ENCODE data around the gene CDC42EP3. TPM values are rescaled to one million over a fixed set of nuclear protein-coding genes. Genes with fewer than 3 reads are reported as not detected.

The CDC42EP3 gene
- total RNA-seq, 4 donors from 2014 or later = 8.1 to 24.7 (median 18.8) TPM

DNA sequence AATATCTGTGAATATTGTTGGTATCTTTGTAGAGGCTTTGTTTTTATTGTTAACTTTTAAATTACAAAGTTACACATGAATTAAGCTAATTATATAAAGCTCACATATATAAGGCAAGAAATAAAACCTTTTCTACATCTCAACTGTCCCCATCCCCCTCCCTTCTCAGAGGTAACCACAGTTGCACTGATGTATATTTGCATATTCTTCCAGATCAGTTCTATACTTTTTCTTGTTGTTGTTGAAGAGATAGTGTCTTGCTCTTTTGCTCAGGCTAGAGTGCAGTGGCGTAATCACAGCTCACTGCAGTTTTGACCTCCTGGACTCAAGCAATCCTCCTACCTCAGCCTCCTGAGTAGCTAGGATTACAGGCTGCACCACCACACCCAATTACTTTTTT lies 36.0 kb upstream of the CDC42EP3 start:
- Histone ChIP-seq H3K36me3 (no peaks in the 10 kb centered on the region), H3K27me3 (no peaks in the 10 kb centered on the region), H3K4me1 (no peaks in the 10 kb centered on the region), H3K4me3 (replicated peaks in 1 of 3) (no peak overlapping the region), H3K9me3 (no peaks in the 10 kb centered on the region), H3K27ac (no peak overlapping the region)
- no peak for DNase-seq
- intact Hi-C loops (cut with DNase I) = no loop called here
- WGBS, 2 donors = 97 to 100% methylated on average over 1 of the region's 1 CpG
- TF ChIP-seq, protein P1, sequence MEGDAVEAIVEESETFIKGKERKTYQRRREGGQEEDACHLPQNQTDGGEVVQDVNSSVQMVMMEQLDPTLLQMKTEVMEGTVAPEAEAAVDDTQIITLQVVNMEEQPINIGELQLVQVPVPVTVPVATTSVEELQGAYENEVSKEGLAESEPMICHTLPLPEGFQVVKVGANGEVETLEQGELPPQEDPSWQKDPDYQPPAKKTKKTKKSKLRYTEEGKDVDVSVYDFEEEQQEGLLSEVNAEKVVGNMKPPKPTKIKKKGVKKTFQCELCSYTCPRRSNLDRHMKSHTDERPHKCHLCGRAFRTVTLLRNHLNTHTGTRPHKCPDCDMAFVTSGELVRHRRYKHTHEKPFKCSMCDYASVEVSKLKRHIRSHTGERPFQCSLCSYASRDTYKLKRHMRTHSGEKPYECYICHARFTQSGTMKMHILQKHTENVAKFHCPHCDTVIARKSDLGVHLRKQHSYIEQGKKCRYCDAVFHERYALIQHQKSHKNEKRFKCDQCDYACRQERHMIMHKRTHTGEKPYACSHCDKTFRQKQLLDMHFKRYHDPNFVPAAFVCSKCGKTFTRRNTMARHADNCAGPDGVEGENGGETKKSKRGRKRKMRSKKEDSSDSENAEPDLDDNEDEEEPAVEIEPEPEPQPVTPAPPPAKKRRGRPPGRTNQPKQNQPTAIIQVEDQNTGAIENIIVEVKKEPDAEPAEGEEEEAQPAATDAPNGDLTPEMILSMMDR (IDR thresholded peaks at IDR 0.05) = no peak
- TF ChIP-seq POLR2A (IDR thresholded peaks at IDR 0.05) = no peak

DNA sequence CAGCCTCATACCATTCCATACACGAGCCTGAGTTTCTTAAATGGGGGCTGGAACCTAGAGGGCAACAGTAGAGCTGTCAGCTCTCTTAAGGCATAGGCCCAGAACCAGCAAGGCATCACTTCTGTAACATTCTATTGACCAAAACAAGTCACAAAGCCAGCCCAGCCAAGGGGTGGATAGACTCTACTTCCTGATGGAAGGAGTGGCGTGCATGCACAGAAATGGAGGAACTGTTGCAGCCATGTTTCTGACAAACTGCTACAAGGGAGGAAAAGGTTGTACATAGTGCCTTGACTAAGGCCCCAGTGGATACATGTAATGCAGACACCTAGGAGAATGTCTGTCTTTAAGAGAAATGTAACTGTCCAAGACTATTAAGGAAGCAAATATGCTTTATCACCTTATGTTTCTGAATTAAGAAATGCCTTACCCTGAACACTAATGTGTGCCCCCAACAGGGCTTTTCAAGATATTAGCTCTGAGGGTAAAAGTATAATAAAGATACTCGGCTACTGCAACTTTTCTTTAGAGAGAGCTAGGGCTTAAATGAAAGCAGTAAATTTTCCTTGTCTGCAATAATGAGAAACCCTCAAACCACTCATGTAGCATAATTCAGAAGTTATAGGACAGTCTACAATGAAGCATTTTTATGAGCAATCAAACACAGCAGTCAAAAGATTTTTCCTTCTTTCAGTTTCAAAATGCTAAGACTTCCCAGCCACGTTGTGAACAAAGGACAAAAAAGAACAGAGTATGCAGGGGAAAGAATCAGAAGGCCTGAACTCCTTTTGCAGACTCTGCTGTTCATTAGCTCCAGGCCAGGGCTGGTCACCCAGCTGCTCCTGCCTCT lies 35.1 kb upstream of the CDC42EP3 start:
- H3K4me3 ChIP-seq (replicated peaks in 1 of 3) = no peak overlapping the region
- H3K9me3 ChIP-seq = no peaks in the 10 kb centered on the region
- H3K4me1 ChIP-seq = no peaks in the 10 kb centered on the region
- no peak overlapping the region for H3K27ac ChIP-seq
- WGBS, 2 donors = 77 to 78% methylated on average over 3 to 4 of the region's 4 CpGs
- intact Hi-C loops (cut with DNase I) = no loop called here
- DNase-seq = no peak
- H3K36me3 ChIP-seq = no peaks in the 10 kb centered on the region
- TF ChIP-seq, protein P1 (IDR thresholded peaks at IDR 0.05) = no peak
- H3K27me3 ChIP-seq = no peaks in the 10 kb centered on the region

DNA sequence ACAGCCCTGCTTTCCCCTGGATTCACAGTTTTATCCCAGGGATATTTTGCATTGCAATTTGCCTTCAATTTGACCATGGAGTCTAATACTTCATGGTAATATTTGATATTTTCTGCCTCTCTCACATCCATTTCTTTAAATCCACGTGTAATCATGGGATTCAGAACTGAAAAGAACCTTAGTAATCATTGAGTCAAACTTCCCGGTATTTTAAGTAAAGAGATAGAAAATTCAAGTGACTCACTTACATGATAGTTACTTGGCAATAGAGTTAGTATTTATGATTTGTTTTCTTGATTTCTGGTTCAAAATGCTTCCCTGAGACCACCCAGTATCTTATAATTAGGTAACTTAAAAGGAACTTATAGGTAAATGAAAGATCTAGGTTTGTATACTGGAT lies 33.7 kb upstream of the CDC42EP3 start:
- Histone ChIP-seq H3K36me3 (no peaks in the 10 kb centered on the region), H3K4me3 (replicated peaks in 1 of 3) (no peak overlapping the region), H3K27me3 (no peaks in the 10 kb centered on the region), H3K27ac (no peak overlapping the region), H3K9me3 (no peaks in the 10 kb centered on the region), H3K4me1 (no peaks in the 10 kb centered on the region)
- TF ChIP-seq POLR2A (IDR thresholded peaks at IDR 0.05) = no peak
- TF ChIP-seq, protein P1 (IDR thresholded peaks at IDR 0.05) = no peak
- DNase-seq = no peak
- WGBS, 2 donors = 86 to 93% methylated on average over 2 of the region's 2 CpGs
- intact Hi-C loops (cut with DNase I) = no loop called here

DNA sequence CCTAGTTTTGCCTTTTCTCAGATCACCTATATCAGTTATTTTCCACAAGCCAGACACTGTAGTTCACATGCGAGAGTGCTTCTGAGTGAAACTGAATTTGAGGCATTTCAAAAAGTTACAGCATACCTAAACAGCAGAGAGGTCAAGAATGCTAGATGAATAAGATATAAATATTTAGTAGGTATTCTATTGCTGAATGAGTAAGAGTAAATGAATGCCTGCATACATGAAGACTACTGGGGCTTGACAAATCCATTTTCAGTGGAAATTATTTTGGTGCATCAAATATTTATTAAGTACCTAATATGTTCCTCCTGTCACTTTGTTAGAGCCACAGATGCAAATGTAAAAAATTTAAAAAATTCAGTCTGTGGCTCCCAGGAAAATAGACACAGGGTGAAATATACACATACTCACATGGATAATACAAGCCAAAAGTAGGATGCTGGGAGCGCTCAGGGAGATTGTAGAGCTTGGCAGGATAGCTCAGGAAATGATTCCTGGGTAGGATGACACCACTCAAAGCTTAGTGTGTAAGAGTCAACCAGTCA lies 27.6 kb upstream of the CDC42EP3 start:
- Histone ChIP-seq H3K9me3 (no peaks in the 10 kb centered on the region), H3K36me3 (no peaks in the 10 kb centered on the region), H3K4me1 (no peaks in the 10 kb centered on the region), H3K27me3 (no peaks in the 10 kb centered on the region), H3K27ac (no peak overlapping the region), H3K4me3 (replicated peaks in 1 of 3) (no peak overlapping the region)
- TF ChIP-seq, protein P1 (IDR thresholded peaks at IDR 0.05) = no peak
- TF ChIP-seq POLR2A (IDR thresholded peaks at IDR 0.05) = no peak
- WGBS, 2 donors = 93 to 99% methylated on average over 2 of the region's 2 CpGs
- intact Hi-C loops (cut with DNase I) = no loop called here
- DNase-seq = no peak

DNA sequence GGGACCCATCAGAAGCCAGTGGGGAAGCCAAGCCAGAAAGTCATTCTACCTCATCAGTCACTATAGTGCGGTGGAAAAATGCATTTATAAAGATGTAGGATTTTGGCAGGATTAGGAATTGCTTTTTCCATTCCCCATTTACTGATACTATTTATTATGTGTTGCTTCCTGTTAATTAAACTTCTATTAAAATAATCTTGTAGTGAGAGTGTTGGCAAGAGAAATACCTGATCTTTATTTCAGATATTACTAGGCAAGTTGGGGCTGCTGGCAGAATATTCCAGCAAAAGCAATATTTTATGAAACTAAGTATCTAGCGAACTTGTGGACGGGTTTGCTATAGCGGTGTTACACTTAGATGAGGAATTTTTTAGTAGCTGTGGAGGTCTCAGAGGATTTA lies 23.9 kb upstream of the CDC42EP3 start:
- DNase-seq = no peak
- 88 to 90% methylated on average over 4 of the region's 4 CpGs for WGBS, 2 donors
- Histone ChIP-seq H3K27ac (no peak overlapping the region), H3K4me3 (replicated peaks in 1 of 3) (no peak overlapping the region), H3K27me3 (no peaks in the 10 kb centered on the region), H3K36me3 (no peaks in the 10 kb centered on the region), H3K9me3 (no peaks in the 10 kb centered on the region), H3K4me1 (no peaks in the 10 kb centered on the region)
- TF ChIP-seq, protein P1 (IDR thresholded peaks at IDR 0.05) = no peak
- no peak for TF ChIP-seq POLR2A (IDR thresholded peaks at IDR 0.05)
- intact Hi-C loops (cut with DNase I) = no loop called here

Measured in thyroid gland (tissue), 4 donors.